ENCODE measurements around the gene ZBTB33. TPM values are rescaled to one million over a fixed set of nuclear protein-coding genes. Genes with fewer than 3 reads are reported as not detected.
A peak's percentile ranks its signal among the peaks of the same experiment; 100 is the strongest.

ZBTB33 gene
- total RNA-seq (10 to 100 TPM; 15.2 to 15.8 TPM), polyA plus RNA-seq (ENCODE audit: insufficient read length in 6 of 6) (10 to 100 TPM; 19.0 to 23.5 (median 21.9) TPM)
- long read RNA-seq, donor 1, full-length matches to known transcripts = 14 of 14 reads
- long read RNA-seq, donor 1, partial matches to known transcripts = 0 of 14 reads
- long read RNA-seq, donor 1, other reads (novel, unspliced or antisense) = 0 of 14 reads
- long read RNA-seq, donor 2, full-length matches to known transcripts = 15 of 15 reads
- long read RNA-seq, donor 2, partial matches to known transcripts = 0 of 15 reads
- long read RNA-seq, donor 2, other reads (novel, unspliced or antisense) = 0 of 15 reads
- long read RNA-seq, donor 3, full-length matches to known transcripts = 6 of 6 reads
- long read RNA-seq, donor 3, partial matches to known transcripts = 0 of 6 reads
- long read RNA-seq, donor 3, other reads (novel, unspliced or antisense) = 0 of 6 reads
- long read RNA-seq, donor 4, full-length matches to known transcripts = 2 of 2 reads
- long read RNA-seq, donor 4, partial matches to known transcripts = 0 of 2 reads
- long read RNA-seq, donor 4, other reads (novel, unspliced or antisense) = 0 of 2 reads
- long read RNA-seq, donor 5, full-length matches to known transcripts = 11 of 11 reads
- long read RNA-seq, donor 5, partial matches to known transcripts = 0 of 11 reads
- long read RNA-seq, donor 5, other reads (novel, unspliced or antisense) = 0 of 11 reads
- long read RNA-seq, donor 6, full-length matches to known transcripts = 7 of 7 reads
- long read RNA-seq, donor 6, partial matches to known transcripts = 0 of 7 reads
- long read RNA-seq, donor 6, other reads (novel, unspliced or antisense) = 0 of 7 reads
- long read RNA-seq, donor 7, full-length matches to known transcripts = 2 of 2 reads
- long read RNA-seq, donor 7, partial matches to known transcripts = 0 of 2 reads
- long read RNA-seq, donor 7, other reads (novel, unspliced or antisense) = 0 of 2 reads
- long read RNA-seq, donor 8, full-length matches to known transcripts = 6 of 6 reads
- long read RNA-seq, donor 8, partial matches to known transcripts = 0 of 6 reads
- long read RNA-seq, donor 8, other reads (novel, unspliced or antisense) = 0 of 6 reads
- long read RNA-seq, donor 9 = 0 reads
- long read RNA-seq, donor 10 = 0 reads
- long read RNA-seq, donor 11, full-length matches to known transcripts = 21 of 61 reads
- long read RNA-seq, donor 11, partial matches to known transcripts = 40 of 61 reads
- long read RNA-seq, donor 11, other reads (novel, unspliced or antisense) = 0 of 61 reads
- long read RNA-seq, donor 12, full-length matches to known transcripts = 8 of 8 reads
- long read RNA-seq, donor 12, partial matches to known transcripts = 0 of 8 reads
- long read RNA-seq, donor 12, other reads (novel, unspliced or antisense) = 0 of 8 reads

DNA sequence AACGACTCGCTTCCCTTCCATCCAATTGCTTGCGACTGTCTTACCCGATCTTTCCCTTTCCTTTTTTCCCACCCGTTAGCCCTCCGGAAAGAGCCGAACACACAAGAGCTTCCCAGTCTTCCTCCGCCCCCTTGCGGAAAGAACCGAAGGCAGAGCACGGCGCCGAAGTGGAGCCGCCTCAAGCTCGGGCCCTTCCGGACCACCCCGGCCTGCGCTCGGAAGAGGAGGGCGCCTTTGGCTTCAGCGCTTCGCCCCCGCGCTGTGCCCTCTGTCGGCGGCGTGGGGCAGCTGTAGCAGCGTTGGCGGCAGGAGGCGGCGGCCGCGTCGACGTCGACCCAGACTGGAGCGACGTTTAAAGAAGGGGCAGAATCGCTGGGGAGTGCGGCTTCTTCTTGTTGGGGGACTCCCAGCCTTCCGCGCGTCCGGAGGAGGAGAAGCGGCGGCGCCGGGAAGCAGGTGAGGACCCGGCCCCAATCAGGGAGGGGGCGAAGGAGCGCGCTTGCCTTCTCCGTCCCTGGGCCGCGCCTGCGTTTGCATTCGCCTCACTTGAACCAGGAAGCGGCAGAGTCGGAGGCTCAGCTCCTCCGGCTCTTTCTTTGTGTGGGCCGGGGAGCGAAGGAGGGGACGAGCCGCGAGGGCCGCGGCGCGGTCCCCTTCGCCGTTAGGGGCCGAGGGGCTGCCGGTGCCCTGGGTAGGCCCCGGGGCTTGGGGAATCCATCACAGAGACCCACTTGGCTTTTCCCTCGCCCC, at the start of gene ZBTB33:
Gene ZBTB33 (plus strand): TSS at position 291 of the 750 bp plus-strand sequence. CDS start 2,604 bp downstream, outside the sequence.
- ATAC-seq = peak; percentile 99
- no peaks in the 10 kb centered on the region for H3K9me3 ChIP-seq
- TF ChIP-seq CTCF (IDR thresholded peaks at IDR 0.05) = peak; percentile 42 to 69
- peaks cover 0 to under 1% of the 10 kb centered on the region in 2 donors for H3K4me1 ChIP-seq
- peaks cover 0 to 14% of the 10 kb centered on the region in 2 donors for H3K36me3 ChIP-seq
- intact Hi-C loops (cut with DNase I) = no loop called here
- peak within 1 kb of the TSS; percentile 32 to 63 for H3K4me3 ChIP-seq
- DNase-seq = peak; percentile 87 to 96 (median 93)
- H3K27ac ChIP-seq = peak within 1 kb of the TSS; percentile 84 to 94
- no peaks in the 10 kb centered on the region for H3K27me3 ChIP-seq

DNA sequence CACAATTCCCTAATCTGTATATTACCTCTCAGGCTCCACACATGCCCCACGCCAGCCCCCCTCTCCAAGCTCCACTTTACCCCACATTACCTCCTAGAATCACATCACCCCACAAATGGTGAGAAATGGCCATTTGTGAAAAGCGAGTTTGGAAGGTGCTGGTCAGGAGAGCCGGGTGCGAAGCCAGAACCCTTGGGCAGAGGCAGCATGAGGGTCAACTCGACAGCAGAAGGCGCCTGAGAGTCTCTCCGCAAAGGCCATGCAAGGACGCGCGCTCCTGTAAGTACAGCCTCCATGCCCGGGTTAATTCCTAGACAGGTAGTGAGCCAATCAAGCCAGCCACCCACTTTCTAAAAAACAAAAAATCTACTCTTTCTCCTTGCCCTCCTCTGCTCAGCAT, 49.8 kb upstream of the ZBTB33 start:
- Histone ChIP-seq H3K4me1 (no peaks in the 10 kb centered on the region), H3K36me3 (no peaks in the 10 kb centered on the region), H3K9me3 (no peaks in the 10 kb centered on the region), H3K4me3 (no peak overlapping the region), H3K27me3 (no peaks in the 10 kb centered on the region), H3K27ac (no peak overlapping the region)
- ATAC-seq = no peak
- intact Hi-C loops (cut with DNase I) = no loop called here
- TF ChIP-seq CTCF (IDR thresholded peaks at IDR 0.05) = no peak
- no peak for DNase-seq

- intact Hi-C loops (cut with DNase I) = no loop called here
- TF ChIP-seq CTCF (IDR thresholded peaks at IDR 0.05) = no peak
Measured at GRCh38 chrX:120205816-120206753, 44.5 kb upstream of the ZBTB33 start.

More at GRCh38 chrX:120205816-120206753, 44.5 kb upstream of the ZBTB33 start:
- no peak overlapping the region for H3K27ac ChIP-seq
- H3K36me3 ChIP-seq = no peaks in the 10 kb centered on the region
- H3K9me3 ChIP-seq = no peaks in the 10 kb centered on the region
- DNase-seq = no peak
- no peaks in the 10 kb centered on the region for H3K4me1 ChIP-seq
- H3K27me3 ChIP-seq = no peaks in the 10 kb centered on the region
- no peak overlapping the region for H3K4me3 ChIP-seq
- ATAC-seq = no peak

Measured in left lung (tissue), 14 donors.